T-helper 9 cell (primary cell): ENCODE measurements around the gene PIWIL1.

Experiments used
- DNase-seq: peaks from one replicate; pipeline ENCODE4 v3.0.0-alpha.2; 2020

The PIWIL1 gene

DNA sequence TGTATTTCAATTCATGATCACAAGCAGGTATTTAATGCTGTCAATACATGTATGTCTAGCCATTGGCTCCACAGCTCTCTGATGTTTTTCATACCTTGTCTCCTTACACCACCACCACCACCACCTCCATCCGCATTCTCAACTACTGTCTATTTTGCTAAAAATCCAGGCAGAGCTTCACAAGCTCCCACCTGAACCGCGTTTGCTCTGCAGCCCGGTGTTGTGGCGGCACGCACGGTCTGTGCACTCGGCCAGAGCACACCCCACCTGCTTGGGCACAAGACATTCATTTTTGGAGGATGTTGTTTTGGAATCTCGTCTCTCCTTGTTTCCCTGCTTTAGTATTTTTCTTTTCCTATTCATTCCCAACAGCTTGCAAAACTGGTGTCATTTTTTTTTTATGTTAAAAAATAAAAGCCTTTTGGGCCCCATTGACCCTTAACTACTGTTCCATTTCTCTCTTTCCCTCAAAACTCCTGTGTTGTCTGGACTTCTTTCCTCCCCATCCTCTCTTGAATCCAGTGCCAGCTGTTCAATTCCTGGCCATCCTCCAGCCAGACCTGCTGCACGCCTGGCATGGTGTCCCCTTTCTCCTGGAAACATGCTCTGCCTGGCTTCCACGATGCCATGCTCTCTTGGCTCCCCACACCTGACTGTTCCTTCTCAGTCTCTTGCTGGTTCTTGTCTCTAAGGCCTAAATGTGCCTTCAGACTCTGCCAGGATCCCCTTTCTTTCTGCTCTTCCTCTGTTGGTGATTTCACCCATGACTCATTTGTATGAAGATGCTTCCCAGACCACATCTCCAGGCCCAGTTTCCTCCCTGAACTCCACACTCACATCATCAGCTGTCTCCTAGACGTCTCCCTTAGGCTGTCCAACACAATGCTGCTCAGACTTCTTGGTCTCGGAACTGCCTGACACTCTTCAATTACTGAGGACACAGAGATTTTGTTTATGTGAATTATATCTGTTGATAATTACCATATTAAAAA lies 37.9 kb downstream of the PIWIL1 start:
- no peak for DNase-seq

DNA sequence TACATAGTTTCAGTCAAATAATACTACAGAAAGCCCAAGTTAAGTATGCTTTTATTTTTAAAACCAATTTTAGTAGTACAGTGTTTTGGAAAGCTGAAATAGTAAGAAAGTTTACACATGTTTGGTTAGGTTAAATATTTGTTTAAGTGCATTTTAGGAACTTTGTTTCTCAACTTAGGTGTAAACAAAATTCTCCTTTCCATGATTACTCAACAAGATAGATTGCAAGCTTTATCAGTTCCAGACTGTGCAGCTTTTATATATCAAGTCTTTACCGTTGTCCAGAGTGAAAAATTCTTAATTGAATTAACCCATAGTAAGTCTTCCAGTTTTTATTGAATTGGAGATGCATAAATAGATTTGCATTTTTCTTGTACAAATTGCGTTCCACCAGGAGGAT lies 45.1 kb downstream of the PIWIL1 start:
- DNase-seq, result no peak

DNA sequence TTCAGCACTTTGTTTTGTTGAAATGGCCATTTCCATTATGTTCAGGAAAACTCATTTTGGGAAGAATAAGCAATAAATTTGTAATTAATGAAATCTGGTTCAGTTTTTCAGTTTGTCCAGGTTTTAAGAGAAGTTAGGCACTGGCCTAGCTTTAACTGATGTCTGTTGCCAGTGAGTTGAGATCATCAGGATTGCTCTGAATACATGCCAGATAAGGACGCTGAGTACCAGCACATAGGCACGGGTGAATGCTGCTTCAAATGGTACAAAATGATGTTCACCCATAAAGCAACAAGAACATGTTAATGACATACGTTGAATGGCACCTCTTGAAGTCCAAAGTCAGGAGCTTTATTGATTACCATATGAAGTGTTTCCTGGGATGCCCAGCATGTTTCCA lies 46.5 kb downstream of the PIWIL1 start:
- DNase-seq, result no peak

DNA sequence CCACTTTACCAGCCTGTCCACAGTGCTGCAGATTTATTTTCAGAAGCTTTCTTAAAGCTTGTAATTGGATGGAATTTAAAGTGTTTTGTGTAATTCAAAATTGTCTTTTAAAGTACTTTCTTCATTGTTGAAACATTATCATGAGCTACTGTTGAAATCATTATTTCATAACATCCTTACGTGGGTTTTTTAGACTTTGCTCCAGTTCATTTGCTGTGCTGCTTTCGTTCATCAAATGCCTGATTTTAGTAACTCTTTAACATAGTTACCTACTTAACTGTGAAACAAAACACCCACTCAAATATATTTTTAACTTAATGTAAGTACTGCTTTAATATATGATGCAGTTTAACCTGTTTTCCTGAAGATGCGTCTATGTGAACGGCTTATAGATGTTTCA lies 47.5 kb downstream of the PIWIL1 start:
- no peak for DNase-seq

DNA sequence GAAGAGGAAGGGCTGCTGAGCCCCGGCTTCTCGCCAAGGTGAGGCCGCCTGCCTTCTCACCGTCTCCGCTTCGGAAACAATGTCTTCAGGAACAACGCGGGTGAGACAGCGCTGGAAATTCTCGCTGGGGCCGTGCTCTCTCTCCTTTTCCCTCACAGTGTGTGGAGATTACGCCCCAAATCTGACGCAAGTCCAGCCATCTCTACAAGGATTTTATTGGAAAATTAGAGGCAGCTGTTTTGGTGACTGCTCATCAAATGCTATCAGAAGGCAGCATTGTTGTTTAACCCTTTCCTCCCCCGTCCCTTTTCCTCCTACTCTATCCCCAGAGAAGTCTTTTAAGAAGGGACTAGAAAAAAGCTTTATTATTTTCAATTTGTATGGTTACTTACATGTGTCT lies 53.5 kb downstream of the PIWIL1 start:
- no peak for DNase-seq

DNA sequence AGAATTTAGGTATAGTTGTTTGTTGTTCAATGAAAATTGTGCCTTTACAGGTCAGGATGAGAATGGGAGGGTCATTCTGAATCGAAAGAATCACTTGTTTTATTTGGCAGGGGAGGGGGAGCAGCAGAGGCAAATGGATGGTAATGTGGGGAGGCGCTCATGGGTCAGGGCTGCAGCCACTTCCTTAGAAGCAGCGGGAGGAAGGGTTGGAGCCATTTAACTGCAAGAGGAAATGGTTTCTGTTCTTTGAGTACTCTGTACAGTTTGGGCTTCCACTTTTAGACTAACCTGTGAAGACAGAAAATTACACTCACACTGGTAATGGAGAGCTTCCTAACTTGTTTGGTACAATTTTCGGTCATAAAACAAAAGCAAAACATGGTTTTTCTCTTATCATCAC lies 57.2 kb downstream of the PIWIL1 start:
- DNase-seq, result no peak

DNA sequence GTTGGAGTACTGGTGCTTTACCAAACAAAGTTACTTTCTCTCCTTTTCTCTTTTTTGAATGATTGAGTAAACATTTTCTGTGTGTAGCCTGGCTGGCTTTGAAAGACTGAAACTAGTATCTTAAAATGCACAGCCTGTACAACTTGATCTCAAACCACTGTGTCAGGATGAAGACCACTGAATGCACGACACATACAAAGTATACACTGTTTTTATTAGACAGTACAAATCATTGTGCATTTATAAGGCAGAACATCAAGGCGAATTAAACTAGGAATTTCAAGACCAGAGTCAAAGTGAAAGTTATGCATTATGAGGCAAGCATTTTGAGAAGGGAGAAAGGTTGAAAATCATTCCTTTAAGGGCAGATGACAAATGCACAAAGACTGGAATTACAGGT lies 59.0 kb downstream of the PIWIL1 start:
- no peak for DNase-seq

DNA sequence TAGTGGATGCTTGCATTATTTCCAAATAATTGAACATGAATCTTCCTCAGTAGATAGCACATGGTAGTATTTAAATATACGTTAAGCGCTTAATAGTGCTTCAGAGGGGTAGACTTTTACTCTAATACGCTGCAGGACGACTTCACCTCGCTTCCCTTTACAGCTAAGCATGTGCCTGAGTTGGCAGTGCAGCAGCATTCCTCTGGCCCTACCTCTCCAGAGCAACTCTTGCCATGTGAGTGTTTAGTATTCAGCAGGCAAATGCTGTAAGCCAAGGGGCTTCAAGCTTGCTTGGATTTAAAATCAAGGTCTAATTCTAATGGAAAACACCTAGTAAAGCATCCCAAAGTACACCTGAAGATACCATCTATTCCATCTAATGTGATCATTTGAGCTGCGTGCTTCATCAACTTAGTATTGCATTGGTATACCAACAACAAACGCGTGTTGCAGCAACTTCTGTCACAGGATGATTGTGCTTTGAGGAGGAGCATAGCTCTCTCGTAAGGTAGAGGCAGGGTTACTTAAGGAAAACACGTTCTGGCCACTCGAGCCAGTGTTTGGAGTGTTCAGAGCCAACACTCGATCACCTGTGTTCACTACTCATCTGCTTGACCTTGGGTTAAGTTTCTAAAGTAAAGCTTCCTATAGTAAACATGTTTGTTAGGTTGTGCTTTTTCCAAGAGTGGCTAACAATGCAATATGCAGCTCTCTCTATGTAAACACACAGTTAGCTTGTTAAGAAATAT lies 60.6 kb downstream of the PIWIL1 start:
- DNase-seq, result no peak

DNA sequence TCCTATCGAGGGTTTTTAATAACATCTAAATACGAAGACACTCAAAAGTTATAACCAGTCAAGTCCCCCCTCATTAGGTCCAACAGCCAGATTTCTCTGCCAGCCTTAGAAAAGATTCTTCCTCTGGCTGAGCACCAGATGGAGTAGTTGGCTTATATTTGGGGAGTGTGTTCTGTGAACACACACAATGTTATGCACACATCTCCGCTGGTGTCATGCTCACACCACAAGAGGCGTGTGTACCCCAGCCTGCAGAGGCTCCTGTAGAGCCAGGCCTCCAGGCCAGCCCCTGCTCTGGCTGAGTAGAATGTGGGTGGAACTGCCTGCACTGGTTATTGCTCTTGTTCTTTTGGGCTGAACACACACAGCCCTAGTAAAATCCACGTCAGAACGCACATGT lies 64.0 kb downstream of the PIWIL1 start:
- no peak for DNase-seq

DNA sequence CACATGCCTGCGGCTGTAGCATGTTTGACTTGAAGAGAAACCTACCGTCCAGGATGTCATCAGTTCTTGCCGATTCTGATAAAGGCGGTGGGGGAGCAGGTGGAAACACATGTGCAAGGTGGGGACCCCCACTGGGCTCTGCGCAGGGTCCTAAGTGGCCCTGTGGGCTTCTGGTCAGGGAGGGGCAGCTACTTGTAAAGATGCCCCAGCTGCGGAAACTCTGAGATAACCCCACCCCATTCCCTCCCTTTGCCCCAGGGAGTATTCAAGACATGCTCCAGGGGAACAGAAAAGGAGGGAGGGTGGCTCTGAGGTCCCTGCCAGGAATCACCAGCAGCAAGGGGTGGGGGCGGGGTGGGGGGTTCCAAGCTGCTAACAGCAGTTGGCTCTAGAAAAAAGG lies 67.6 kb downstream of the PIWIL1 start:
- DNase-seq, result no peak

DNA sequence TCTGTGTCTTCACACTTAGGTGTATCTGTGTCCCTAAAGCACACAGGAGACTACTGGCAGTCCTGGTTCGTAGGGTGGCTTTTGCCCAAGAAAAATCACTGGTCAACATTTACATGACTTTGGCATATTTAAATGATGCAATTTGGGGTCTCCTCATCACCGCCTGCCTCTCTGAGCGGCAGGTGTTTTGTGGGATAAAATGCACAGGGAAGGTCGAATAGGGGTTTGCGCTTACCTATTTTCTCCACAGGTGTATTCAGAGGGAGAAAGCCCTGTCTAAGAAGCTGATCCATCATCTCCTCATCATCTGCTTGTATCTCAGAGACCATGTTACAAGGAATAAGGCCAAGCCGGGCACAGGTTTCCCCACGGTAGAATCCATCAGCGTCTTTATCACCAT lies 74.7 kb downstream of the PIWIL1 start:
- DNase-seq, result no peak

DNA sequence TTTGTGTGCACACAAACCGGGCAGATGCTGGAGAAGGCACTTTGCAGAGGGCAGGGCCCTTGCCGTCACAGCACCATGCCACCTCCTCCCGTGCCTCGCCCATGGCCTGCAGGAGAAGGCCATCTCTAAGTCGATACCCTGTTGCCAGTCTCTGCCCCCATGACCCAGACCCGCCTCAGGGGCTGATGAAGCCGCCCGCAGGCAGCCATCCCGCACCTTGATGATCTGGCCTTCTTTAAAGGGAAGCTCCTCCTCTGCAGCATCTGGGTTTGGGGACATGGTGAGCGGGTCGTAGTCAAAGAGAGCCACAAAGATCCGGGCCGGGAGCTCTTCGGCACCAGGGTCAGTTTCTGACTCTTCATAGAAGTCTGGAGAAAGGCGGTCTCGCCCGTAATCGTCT lies 76.2 kb downstream of the PIWIL1 start:
- DNase-seq, result no peak

DNA sequence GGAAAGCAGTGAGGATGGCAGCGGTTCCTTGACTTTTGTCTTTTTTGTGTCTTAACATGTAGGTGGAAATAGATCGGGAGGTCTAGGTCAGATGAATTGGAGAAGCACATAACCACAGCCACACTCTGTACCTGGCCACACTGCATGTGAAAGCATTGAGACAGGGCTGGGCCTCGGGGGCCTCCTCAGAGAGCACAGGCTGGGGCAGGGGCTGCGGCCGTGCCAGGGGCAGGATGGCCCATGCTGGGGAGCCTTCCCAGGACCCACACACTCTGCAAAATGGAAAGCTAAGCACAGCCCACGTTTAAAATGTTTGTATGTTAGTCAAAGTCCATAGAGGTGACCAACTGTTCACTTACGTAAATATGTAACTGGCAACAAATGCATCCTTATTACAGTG lies 76.7 kb downstream of the PIWIL1 start:
- DNase-seq, result no peak

DNA sequence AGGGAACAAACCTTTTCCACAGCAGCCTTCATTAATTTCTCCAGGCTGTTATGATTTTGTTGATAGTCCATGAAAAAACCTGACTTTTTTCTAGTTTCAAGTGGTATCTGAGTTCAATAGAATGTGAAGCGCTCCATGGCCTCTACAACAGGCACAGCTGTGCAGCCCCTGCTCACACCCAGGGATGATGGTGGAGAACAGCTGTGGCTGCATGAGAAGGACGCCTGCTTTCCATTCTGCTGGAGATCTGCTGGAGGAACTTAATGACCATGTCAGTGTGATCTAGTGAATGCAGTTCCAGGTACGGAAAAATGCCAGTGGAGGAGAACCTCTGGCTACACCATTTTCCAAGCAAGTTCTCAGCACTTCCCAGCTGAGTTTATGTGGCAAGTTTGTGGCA lies 80.6 kb downstream of the PIWIL1 start:
- DNase-seq, result no peak

DNA sequence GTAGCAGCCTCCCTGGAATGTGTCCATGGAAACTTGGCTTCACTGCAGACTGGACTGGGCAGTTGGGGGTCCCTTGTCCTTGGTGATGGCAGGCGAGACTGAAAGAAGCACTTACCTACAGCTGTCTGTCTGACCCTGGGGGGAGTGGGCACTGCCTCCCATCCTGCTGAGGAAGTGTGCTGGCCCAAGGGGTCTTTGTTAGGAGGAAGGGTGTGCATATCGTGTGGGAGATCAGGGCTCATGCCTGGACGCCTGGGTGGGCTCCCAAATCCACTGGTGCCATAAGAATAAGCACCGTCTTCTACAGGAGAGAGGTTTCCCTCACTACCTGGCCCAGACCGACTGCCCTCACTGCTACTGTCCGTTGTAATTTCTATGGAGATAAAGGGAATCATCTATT lies 81.4 kb downstream of the PIWIL1 start:
- DNase-seq, result no peak

DNA sequence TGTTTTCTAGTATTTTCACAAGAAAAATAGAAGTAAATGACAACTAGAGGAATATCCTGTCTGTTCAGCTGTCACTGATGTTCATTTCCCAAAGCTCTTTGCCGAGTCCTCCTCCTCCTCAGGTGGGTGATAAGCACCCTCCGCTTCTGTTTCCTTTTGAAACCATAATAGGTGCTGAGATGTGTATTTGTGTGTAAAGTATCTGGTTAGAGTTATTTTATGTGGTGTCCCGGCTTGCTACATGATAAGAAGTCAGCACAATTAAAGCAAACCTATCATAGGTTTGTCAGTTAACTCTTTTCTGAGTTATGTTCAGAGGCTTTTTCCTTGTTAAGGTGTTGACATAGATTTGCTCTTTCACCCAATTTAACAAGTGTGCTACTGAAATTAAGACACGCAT lies 82.4 kb downstream of the PIWIL1 start:
- DNase-seq, result no peak

DNA sequence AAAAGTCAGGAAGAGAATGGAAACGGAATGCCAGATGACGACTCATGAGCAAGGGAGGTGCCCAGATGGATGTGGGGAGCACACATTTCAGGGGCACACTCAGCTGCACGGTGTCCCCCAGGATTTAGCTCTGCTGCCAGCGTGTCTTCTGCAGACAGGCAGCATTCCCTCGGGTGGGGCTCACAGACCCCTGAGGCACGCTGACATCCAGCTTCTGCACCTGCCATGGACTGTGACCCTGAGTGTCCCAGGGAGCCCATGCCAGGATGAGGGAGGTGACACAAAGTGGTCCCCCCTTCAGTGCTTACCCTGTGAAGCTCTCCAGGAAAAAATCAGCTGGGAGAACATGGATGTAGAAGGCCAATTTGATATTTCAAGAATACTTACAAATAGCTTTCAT lies 84.2 kb downstream of the PIWIL1 start:
- no peak for DNase-seq
